ENCODE measurements around the gene ACYP2. TPM values are rescaled to one million over a fixed set of nuclear protein-coding genes. Genes with fewer than 3 reads are reported as not detected.
A peak's percentile ranks its signal among the peaks of the same experiment; 100 is the strongest.
"Not testable (repeated sequence)": the region's sequence is repeated elsewhere in the genome, so short reads cannot be mapped to it uniquely, and the experiment has no call there.

Gene ACYP2
- total RNA-seq, 8 experiments from 2014 or later, result 12.3 to 29.2 (median 20.3) TPM

DNA sequence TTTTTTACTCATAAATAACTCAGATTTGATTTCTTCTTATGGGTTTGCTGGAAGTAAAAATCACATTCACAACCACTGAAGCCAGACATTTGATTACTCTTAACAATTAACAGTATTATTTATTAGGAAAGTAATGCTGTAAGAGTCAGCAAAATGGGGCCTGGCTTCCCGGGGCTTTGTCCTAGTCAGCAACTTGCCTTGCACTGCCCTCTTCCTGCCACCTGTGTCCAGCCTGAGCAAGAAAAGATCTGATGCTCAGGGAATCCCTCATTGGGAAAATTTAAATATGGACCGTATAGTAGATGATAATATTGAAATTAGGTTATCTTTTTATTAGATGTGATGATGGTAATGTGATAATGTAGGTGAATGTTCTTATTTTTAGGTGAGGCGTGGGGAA is 30.8 kb upstream of the ACYP2 start:
- peak in 1 of 8 experiments; percentile 40 for ATAC-seq (replicated peaks in 6 of 8)
- WGBS, 10 experiments, result 0 to 100% (median 78%) methylated on average over 1 to 2 of the region's 3 CpGs; no CpG with 5 or more reads in 3 of the 10 experiments
- Histone ChIP-seq H3K4me1 (replicated peaks in 1 of 2) (peaks cover 11 to 13% of the 10 kb centered on the region in 2 donors), H3K4me3 (no peak overlapping the region), H3K27ac (no peak overlapping the region)
- in situ Hi-C loops (cut with MboI; ENCODE audit: low pct_unique_long_range_greater_than_20kb in 2 of 9, low sequenced_read_pairs in 9 of 9, unreplicated experiment in 9 of 9), result no loop called here

DNA sequence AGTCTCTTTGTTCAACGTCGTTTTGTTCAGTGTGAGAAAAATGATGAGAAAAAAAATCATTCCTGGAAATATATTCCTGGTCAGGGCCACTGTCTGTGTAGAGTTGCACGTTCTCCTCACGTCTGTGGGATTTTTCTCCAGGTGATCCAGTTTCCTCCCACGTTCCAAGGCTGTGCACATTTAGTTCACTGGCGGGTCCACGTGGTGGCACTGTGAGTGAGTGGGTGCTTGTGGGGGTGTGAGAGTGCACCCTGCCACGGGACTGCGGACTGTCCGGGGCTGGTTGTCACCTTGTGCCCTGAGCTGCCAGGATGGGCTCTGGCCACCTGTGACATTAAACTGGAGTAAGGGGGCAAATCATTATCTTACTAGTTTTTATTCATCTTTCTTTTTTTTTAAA is 30.3 kb upstream of the ACYP2 start:
- no peak overlapping the region for H3K4me3 ChIP-seq
- peaks cover 11 to 13% of the 10 kb centered on the region in 2 donors for H3K4me1 ChIP-seq (replicated peaks in 1 of 2)
- no peak overlapping the region for H3K27ac ChIP-seq
- no peak for ATAC-seq (replicated peaks in 6 of 8)
- WGBS, 10 experiments, result 80 to 100% (median 90%) methylated on average over 1 to 7 of the region's 10 CpGs; no CpG with 5 or more reads in 1 of the 10 experiments
- in situ Hi-C loops (cut with MboI; ENCODE audit: low pct_unique_long_range_greater_than_20kb in 2 of 9, low sequenced_read_pairs in 9 of 9, unreplicated experiment in 9 of 9), result no loop called here

DNA sequence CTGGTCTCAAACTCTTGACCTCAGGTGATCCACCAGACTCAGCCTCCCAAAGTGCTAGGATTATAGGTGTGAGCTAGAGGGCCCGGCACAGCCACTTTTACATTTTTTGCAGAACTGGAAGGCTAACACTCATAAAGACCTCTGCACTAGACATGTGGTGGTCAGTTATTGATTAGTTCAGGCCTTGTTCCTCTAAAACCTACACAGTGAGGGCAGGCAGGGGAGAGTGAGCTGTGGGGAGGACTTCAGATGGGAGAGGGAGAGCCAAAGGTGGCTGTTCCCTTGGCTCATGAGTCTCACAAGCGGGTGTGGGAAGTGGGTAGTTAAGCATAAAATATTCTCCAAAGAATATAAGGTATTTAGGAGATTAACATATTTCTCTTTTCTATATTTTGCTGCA is 29.3 kb upstream of the ACYP2 start:
- in situ Hi-C loops (cut with MboI; ENCODE audit: low pct_unique_long_range_greater_than_20kb in 2 of 9, low sequenced_read_pairs in 9 of 9, unreplicated experiment in 9 of 9), result no loop called here
- WGBS, 10 experiments, result 57 to 100% (median 84%) methylated on average over 1 to 2 of the region's 2 CpGs; no CpG with 5 or more reads in 2 of the 10 experiments
- Histone ChIP-seq H3K4me3 (no peak overlapping the region), H3K27ac (no peak overlapping the region), H3K4me1 (replicated peaks in 1 of 2) (peaks cover 11 to 13% of the 10 kb centered on the region in 2 donors)
- no peak for ATAC-seq (replicated peaks in 6 of 8)

DNA sequence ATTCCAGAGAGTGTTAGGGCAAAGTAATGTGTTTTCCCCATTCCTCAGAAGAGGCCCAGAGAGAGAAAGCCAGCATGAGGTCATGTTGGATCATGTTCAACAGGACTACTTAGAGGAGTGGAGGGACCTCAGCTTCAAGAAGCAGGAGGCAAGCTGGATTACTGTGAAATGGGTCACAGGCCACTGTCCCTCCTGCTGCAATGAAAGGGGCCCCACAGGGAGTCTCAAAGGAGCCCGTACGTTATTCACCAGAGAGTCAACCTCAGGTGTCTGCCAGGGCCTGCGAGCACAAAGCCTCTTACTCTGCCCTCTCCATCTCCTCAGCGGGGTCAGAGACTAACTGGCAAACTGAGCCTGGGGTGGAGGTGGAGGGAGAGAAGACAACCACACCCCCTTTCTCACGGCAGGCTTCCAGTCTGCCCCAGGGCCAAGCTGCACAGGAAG is 27.2 kb upstream of the ACYP2 start:
- H3K4me1 ChIP-seq (replicated peaks in 1 of 2), result peaks cover 5 to 7% of the 10 kb centered on the region in 2 donors
- in situ Hi-C loops (cut with MboI; ENCODE audit: low pct_unique_long_range_greater_than_20kb in 2 of 9, low sequenced_read_pairs in 9 of 9, unreplicated experiment in 9 of 9), result no loop called here
- no peak overlapping the region for H3K4me3 ChIP-seq
- ATAC-seq (replicated peaks in 6 of 8), result peak in 4 of 8 experiments; percentile 36 to 85 (median 82)
- no peak overlapping the region for H3K27ac ChIP-seq
- WGBS, 10 experiments, result 20 to 100% (median 79%) methylated on average over 1 to 5 of the region's 5 CpGs; no CpG with 5 or more reads in 3 of the 10 experiments

DNA sequence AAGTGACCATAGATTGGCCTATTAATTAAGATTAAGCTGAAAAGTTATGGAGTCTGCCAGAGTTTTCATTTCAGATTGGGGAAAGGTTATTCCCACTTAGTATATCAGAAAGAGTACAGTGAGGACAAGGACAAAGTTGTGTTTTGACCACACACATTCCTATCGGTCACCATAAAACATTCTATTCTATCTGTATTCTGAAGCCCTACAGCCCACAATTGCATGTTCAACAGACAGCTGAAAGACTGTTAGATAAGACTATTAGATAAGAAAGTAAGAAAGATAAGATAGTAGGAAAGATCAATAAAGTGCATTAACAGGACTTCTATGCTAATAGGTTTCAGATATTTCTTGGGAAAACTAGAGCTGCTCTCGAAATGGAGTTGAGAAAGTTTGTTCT is 26.7 kb upstream of the ACYP2 start:
- no peak overlapping the region for H3K27ac ChIP-seq
- in situ Hi-C loops (cut with MboI; ENCODE audit: low pct_unique_long_range_greater_than_20kb in 2 of 9, low sequenced_read_pairs in 9 of 9, unreplicated experiment in 9 of 9), result no loop called here
- WGBS, 10 experiments, result 33 to 100% (median 80%) methylated on average over 1 to 2 of the region's 2 CpGs; no CpG with 5 or more reads in 1 of the 10 experiments
- peaks cover 0 to 2% of the 10 kb centered on the region in 2 donors for H3K4me1 ChIP-seq (replicated peaks in 1 of 2)
- no peak overlapping the region for H3K4me3 ChIP-seq
- ATAC-seq (replicated peaks in 6 of 8), result no peak

DNA sequence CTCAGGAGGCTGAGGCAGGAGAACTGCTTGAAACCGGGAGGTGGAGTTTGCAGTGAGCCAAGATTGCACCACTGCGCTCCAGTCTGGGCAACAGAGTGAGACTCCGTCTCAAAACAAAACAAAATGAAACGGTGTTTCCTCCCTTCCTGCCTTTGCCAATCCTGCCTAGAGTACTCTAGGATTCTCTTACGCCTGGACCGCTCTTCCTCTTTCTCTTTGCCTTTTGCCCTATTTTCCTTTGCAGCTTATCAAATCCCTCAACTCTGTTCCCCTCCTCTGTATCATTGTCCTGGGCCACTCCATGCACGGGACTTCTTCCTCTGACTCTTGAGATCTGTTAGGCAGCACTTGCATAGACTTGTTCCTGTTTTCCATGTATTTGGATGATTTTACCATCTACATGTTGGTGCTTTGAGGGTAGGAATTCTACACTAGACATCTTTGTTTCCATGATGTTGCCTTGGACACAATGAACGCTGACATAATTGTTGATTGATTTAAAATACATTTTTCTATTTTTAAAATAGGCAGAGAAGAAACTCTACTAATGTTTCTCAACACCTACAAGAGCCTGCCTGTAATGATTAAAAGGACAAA is 24.8 kb upstream of the ACYP2 start:
- Histone ChIP-seq H3K4me1 (replicated peaks in 1 of 2) (no peaks in the 10 kb centered on the region), H3K4me3 (no peak overlapping the region), H3K27ac (no peak overlapping the region)
- ATAC-seq (replicated peaks in 6 of 8), result no peak
- WGBS, 10 experiments, result 67 to 100% (median 83%) methylated on average over 1 to 8 of the region's 8 CpGs
- in situ Hi-C loops (cut with MboI; ENCODE audit: low pct_unique_long_range_greater_than_20kb in 2 of 9, low sequenced_read_pairs in 9 of 9, unreplicated experiment in 9 of 9), result no loop called here

DNA sequence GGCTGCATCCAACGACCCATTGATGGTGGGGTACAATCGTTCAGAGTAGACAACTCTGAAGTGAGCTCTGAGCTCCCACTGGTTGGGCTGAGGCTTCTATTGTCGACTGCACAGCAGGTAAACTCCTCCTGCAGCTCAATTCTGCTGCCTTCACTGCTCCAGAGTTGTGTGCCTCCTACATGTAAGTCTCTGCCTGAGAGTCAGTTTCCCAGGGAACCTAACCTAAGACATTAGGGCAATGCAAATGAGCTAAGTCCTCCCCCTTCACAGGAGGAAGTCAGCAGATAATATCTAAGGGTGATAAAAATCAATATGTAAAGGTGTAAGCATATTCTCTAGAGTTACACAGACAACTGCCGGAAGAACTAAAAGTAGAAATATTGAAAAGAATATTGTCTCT is 22.5 kb upstream of the ACYP2 start:
- 20 to 100% (median 52%) methylated on average over 1 to 4 of the region's 4 CpGs for WGBS, 10 experiments
- Histone ChIP-seq H3K4me3 (no peak overlapping the region), H3K4me1 (replicated peaks in 1 of 2) (no peaks in the 10 kb centered on the region), H3K27ac (no peak overlapping the region)
- in situ Hi-C loops (cut with MboI; ENCODE audit: low pct_unique_long_range_greater_than_20kb in 2 of 9, low sequenced_read_pairs in 9 of 9, unreplicated experiment in 9 of 9), result no loop called here
- peak in 1 of 8 experiments; percentile 60 for ATAC-seq (replicated peaks in 6 of 8)

DNA sequence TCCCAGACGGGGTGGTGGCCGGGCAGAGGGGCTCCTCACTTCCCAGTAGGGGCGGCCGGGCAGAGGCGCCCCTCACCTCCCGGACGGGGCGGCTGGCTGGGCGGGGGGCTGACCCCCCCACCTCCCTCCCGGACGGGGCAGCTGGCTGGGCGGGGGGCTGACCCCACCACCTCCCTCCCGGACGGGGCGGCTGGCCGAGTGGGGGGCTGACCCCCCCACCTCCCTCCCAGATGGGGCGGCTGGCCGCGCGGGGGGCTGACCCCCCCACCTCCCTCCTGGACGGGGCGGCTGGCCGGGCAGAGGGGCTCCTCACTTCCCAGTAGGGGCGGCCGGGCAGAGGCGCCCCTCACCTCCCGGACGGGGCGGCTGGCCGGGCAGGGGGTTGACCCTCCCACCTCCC is 20.0 kb upstream of the ACYP2 start:
- H3K27ac ChIP-seq; ATAC-seq (replicated peaks in 6 of 8); H3K4me3 ChIP-seq; H3K4me1 ChIP-seq (replicated peaks in 1 of 2); in situ Hi-C loops (cut with MboI; ENCODE audit: low pct_unique_long_range_greater_than_20kb in 2 of 9, low sequenced_read_pairs in 9 of 9, unreplicated experiment in 9 of 9): not testable (repeated sequence)
- WGBS, 10 experiments, result no CpG with 5 or more reads among the region's 30 CpGs

DNA sequence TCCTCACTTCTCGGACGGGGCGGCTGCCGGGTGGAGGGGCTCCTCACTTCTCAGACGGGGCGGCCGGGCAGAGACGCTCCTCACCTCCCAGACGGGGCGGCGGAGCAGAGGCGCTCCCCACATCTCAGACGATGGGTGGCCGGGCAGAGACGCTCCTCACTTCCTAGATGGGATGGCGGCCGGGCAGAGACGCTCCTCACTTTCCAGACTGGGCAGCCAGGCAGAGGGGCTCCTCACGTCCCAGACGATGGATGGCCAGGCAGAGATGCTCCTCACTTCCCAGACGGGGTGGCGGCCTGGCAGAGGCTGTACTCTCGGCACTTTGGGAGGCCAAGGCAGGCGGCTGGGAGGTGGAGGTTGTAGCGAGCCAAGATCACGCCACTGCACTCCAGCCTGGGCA is 19.3 kb upstream of the ACYP2 start:
- H3K4me3 ChIP-seq; ATAC-seq (replicated peaks in 6 of 8); H3K4me1 ChIP-seq (replicated peaks in 1 of 2); in situ Hi-C loops (cut with MboI; ENCODE audit: low pct_unique_long_range_greater_than_20kb in 2 of 9, low sequenced_read_pairs in 9 of 9, unreplicated experiment in 9 of 9); H3K27ac ChIP-seq: not testable (repeated sequence)
- no CpG with 5 or more reads among the region's 26 CpGs for WGBS, 10 experiments

DNA sequence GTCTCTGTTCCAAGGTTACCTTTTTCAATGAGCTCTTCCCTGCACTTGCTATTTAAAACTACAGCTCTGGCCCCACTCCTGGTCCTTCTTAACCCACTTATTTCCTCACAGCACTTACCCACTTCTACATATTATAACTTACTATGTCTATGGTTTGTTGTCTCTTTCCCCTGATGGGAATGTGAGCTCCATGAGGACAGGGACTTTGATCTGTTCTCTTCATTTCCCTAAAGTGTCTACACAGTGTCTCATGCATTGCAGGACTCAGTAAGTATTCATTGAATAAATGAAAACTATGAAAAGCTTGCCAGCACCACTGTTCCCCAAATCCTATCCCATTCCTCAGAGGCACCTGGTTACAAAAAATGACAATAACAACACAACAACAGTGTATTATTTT is 18.3 kb upstream of the ACYP2 start:
- ATAC-seq (replicated peaks in 6 of 8), result no peak
- Histone ChIP-seq H3K27ac (no peak overlapping the region), H3K4me3 (no peak overlapping the region), H3K4me1 (replicated peaks in 1 of 2) (peaks cover 0 to under 1% of the 10 kb centered on the region in 2 donors)
- in situ Hi-C loops (cut with MboI; ENCODE audit: low pct_unique_long_range_greater_than_20kb in 2 of 9, low sequenced_read_pairs in 9 of 9, unreplicated experiment in 9 of 9), result no loop called here

DNA sequence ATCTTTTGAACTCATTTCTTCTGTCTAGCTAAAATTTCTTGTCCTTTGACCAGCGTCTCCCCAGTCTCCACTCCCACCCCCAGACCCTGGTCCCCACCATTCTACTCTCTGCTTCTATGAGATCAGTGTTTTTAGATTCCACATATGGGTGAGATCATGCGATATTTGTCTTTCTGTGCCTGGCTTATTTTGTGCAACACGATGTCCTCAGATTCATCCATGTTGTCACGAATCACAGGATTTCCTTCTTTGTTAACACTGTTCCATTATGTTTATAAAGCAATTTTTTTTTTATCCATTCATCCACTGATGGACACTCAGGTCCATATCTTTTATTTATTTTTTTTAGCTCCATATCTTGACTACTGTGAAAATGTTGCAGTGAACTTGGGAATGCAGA is 16.0 kb upstream of the ACYP2 start:
- in situ Hi-C loops (cut with MboI; ENCODE audit: low pct_unique_long_range_greater_than_20kb in 2 of 9, low sequenced_read_pairs in 9 of 9, unreplicated experiment in 9 of 9), result no loop called here
- WGBS, 10 experiments, result 63 to 100% (median 95%) methylated on average over 3 to 4 of the region's 4 CpGs; no CpG with 5 or more reads in 3 of the 10 experiments
- H3K27ac ChIP-seq, result no peak overlapping the region
- peak in 1 of 8 experiments; percentile 18 for ATAC-seq (replicated peaks in 6 of 8)
- H3K4me3 ChIP-seq, result no peak overlapping the region
- peaks cover 6 to 9% of the 10 kb centered on the region in 2 donors for H3K4me1 ChIP-seq (replicated peaks in 1 of 2)

DNA sequence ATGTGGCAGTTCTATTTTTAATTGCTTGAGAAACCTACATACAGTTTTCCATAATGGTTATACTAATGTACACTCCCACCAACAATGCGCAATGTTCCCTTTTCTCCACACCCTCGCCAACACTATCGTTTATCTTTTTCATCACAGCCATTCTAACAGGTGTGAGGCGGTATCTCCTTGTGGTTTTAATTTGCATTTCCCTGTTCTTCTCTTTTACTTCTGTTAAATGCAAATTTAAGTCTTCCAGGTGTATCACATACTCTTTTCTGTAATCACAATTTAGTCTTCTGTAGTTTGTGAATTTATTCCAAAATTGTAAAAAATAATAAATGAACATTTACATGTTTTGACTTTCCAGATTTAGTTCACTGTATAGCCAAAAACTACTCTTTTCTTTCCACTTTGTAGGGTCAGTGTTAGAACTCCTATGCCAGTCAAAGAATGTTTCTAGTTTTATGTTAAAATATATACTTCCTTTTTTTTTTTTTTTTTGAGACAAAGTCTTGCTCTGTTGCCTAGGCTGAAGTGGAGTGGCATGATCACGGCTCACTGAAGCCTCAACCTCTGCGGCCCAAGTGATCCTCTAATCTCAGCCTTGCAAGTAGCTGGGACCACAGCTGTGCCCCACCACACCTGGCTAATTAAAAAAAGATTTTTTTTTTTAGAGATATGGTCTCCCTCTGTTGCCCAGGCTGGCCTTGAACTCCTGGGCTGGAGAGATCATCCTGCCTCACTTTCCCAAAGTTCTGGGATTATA is 15.4 kb upstream of the ACYP2 start:
- peak in 1 of 8 experiments; percentile 31 for ATAC-seq (replicated peaks in 6 of 8)
- in situ Hi-C loops (cut with MboI; ENCODE audit: low pct_unique_long_range_greater_than_20kb in 2 of 9, low sequenced_read_pairs in 9 of 9, unreplicated experiment in 9 of 9), result loop anchor here in 5 of 9 experiments (25.0 kb wide), 1 partner anchor 612 kb away; the partner anchor contains the start of gene EML6 (in 5 of the 5)
- no peak overlapping the region for H3K4me3 ChIP-seq
- H3K4me1 ChIP-seq (replicated peaks in 1 of 2), result peaks cover 6 to 9% of the 10 kb centered on the region in 2 donors
- 16 to 100% (median 88%) methylated on average over 1 to 6 of the region's 6 CpGs for WGBS, 10 experiments
- H3K27ac ChIP-seq, result no peak overlapping the region

DNA sequence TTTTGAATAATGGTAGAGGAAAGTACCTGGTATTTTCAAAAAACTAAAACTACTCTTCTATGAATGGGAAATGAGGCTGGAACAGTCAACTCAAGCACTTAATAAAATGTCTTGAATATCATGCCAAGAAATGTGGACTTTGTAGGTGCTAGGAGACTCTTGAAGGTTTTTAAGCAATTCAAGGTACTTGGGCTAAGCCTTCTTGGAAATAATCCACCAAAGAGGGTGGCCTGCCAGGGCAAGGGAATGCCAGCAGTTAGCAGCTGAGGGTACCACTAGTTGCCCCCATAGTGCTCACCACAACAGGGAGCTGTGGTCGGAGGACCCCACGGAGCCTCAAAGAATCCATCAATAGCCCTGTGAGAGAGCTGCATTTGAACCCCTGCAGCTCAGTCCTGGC is 14.6 kb upstream of the ACYP2 start:
- WGBS, 10 experiments, result 80 to 100% (median 94%) methylated on average over 2 of the region's 2 CpGs; no CpG with 5 or more reads in 5 of the 10 experiments
- Histone ChIP-seq H3K4me1 (replicated peaks in 1 of 2) (peaks cover 6 to 9% of the 10 kb centered on the region in 2 donors), H3K27ac (no peak overlapping the region), H3K4me3 (no peak overlapping the region)
- ATAC-seq (replicated peaks in 6 of 8), result no peak
- in situ Hi-C loops (cut with MboI; ENCODE audit: low pct_unique_long_range_greater_than_20kb in 2 of 9, low sequenced_read_pairs in 9 of 9, unreplicated experiment in 9 of 9), result loop anchor here in 5 of 9 experiments (25.0 kb wide), 1 partner anchor 612 kb away; the partner anchor contains the start of gene EML6 (in 5 of the 5)
